GM19035 (cell line): ENCODE measurements around the gene NACC2.
"Not testable (repeated sequence)": the region's sequence is repeated elsewhere in the genome, so short reads cannot be mapped to it uniquely, and the experiment has no call there.

Experiments used
- ATAC-seq: cut with Tn5 transposase; IDR thresholded peaks from one replicate; pipeline ENCODE4 v1.9.1; 2021; ENCODE audit not compliant: unreplicated experiment

Gene NACC2

GRCh38 chr9:135968601-135969000 is 126.5 kb downstream of the NACC2 start:
- ATAC-seq = no peak

DNA sequence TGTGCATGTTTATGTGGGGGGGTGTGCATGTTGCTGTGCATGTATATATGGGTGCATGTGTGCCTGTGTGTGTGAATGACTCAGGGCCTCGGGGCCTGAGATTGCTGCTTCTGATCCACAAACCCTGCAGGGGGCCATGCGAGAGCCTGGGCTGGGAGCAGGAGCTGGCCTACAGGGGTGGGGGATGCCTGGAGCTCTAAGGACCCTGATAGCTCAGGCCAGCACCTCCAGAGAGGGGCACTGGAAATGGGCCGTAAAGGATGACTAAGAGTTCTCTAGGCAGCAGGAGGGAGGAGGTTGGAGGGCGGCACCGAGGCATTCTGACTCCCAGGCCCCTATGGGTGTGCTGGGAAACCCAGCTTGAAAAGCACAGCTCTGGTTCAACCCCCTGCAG is 127.0 kb downstream of the NACC2 start:
- no peak for ATAC-seq

DNA sequence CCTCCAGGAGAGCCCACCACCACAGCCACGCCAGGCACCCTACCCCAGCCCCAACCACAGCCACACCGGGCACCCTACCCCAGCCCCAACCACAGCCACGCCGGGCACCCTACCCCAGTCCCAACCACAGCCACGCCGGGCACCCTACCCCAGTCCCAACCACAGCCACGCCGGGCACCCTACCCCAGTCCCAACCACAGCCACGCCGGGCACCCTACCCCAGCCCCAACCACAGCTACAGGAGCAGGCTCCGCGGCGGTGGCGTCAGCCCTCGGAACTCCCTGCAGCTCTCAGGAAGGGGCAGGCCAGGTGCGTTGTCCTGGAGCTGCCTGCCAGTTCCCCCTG is 128.2 kb downstream of the NACC2 start:
- ATAC-seq = not testable (repeated sequence)

DNA sequence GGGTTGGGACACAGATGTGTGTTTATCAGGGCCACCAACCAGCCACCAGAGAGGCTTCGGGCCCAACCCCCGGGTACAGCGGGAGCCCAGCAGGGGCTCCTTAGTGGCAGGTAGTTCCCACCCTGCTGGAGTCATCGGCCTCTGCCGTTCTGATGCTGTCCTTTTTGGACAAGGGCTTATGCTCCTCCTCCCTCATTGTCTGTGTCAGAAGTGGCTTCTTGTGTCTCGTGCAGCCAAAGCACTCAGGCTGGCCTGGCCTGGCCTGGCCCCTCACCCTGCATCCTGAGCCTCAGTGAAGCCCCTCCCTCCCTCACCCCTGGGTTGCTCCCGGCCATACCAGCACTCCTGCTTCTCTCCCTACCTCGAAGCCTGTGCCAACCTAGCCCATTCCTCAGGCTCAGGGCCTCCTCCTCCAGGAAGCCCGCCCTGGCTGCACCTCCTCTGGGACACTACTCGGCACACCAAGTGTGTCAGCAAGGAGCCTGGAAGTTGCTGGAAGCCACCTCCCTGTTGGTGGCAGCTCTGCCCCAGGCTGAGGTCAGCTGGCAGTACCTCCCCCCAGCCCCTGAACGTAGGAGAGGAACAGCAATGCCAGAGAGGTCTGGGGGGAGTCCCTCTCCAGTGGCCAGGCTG is 129.8 kb downstream of the NACC2 start:
- ATAC-seq = no peak

- ATAC-seq = no peak
These were observed 131.2 kb downstream of the NACC2 start for GRCh38 chr9:135963938-135964337.

DNA sequence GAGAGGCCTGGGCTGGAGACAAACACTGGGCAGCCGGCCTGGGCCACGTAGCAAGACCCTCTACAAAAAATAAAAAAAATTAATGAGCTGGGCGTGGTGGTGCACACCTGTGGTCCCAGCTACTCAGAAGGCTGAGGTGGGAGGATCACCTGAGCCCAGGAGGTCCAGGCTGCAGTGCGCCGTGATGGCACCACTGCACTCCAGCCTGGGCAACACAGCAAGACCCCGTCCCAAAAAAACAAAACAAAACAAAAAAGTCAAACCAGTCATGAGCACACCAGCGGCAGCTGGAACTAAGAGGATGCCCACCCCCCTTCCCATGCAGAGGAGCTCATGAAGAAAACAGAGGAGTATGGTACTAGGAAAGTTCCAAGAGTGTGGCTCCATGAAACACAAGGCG is 131.8 kb downstream of the NACC2 start:
- no peak for ATAC-seq

- ATAC-seq = no peak
These were observed 132.3 kb downstream of the NACC2 start for GRCh38 chr9:135962696-135963307.

DNA sequence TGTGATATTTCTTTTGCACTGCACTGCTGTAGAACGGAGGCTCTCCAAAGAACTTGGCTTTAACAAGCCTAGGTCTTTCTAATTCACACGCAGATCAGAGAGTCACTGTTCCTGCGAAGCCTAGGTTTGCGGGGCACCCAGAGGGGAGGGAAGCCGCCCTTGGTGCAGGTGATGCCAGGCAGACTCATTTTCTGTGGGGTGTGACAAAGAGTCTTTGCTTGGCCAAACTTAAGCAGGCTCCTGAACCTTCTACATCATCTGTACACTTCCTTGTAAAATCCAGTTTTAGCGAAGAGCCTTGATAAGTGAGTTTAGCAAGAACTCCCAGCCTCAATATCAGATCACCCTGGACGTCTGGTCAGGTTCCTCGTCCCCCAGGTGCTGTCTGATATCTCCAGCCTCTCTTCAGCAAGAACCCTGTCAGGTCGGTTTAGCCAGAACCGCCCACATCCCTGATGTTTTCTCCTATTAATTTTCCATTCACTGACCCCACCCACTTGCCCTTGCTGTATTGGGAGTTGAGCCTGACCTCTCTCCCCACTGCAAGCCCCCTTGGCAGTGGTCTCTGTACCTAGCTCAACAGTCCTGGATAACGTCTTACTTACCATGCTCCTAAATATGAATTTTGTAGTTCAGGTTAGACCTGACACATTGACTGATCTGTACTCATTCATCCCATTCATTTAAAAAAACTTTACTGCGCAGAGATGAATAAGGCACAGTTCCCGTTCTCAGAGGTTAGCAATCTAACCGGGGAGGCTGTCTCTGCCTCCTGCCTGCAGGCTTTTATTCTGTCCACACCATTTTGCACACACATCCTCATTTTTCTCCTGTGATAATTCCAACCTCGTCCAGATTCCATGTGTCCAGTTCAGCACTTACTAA is 133.0 kb downstream of the NACC2 start:
- no peak for ATAC-seq

DNA sequence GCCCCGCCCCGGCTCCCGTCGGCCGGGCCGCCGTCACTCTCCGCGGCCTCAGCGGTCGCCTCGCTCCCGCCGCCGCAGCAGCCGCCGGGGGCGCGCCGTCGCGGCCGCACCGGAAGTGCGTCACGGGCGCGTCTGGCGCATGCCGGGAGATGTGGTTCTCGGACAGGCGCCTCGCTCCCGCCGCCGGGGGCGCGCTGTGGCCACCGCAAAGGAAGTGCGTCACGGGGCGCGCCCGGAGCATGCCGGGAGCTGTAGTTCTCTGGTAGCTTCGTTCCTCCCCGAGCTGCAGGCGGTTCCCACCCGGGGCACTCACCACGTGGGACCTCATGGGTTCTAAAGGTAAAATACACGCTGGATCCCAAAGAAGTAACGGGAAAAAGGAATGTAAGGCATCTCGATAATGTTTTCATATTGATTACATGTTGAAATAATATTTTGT is 133.8 kb downstream of the NACC2 start, which contains the start of gene UBAC1:
Gene UBAC1 (minus strand): TSS at position 97 of the 439 bp plus-strand sequence. CDS start 211 bp downstream, outside the sequence.
- ATAC-seq = peak; percentile 90

DNA sequence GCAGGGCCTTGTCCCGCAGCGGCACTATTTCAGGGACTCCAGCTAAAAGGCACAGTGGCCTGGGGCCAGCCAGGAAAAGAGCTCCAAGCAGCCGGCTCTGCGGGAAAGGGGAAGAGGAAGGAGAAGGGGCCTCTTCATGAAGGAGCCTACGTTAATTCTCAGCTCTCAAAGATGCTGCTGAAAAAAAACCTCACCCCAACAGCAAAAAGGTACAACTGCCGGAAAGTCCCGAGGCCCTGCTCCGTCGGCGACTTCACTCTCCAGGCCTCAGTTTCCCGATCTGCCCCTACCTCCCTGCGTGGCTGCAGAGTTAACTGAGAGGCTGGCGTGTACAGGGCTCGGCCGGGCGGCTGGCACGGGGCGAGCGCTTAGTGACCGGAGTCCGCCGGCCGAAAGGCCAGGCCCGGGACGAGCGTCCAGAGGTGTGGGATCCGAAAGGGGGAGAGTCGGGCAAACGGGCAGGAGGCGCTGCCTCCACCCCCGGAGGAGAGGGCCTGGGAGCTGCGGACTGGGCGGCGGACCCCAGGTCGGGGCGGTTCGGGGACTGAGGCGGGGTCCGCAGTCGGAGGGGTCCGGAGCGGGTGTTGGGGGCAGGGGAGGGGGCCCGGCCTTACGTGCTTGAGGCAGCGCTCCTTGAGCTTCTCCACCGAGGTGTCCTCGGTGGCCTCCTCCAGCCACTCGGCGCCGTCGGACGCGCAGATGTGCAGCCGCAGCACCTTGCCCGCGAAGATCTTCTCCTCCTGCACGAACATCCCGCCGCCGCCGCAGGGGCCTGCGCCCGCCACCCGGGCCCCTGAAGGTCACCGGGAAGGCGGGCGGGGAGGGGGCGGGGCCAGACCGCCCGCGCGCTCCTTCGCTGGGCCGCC is 134.4 kb downstream of the NACC2 start:
- peak; percentile 24 for ATAC-seq

DNA sequence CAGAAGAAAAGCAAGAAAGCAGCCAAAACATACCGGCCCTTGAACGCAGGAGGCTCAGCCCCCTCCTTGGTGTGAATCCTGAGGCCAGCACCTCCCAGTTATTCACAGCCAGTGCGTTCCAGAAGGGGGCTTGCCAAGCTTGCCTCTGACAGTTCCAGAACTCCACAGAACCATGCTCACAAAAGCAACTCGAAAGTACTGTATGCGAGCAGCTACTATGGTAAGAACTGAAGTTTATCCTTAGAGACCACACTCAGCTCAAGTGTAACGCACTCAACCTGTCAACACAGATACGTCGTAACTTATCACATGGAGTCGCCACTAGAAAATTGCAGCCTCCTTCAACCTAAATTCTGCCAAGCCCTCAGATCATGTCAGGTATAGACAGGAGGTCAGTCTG is 135.3 kb downstream of the NACC2 start:
- ATAC-seq = no peak

- ATAC-seq = no peak
These were observed 136.6 kb downstream of the NACC2 start for GRCh38 chr9:135958485-135958884.

GRCh38 chr9:135957431-135957830 is 137.7 kb downstream of the NACC2 start:
- ATAC-seq = no peak

- no peak for ATAC-seq
These were observed 138.3 kb downstream of the NACC2 start for GRCh38 chr9:135956802-135957174.
